HG03139 (cell line): ENCODE data around the gene LUZP1.
"Not testable (repeated sequence)": the region's sequence is repeated elsewhere in the genome, so short reads cannot be mapped to it uniquely, and the experiment has no call there.

Experiments
- ATAC-seq: cut with Tn5 transposase; IDR thresholded peaks from one replicate; pipeline ENCODE4 v1.9.1; 2021; ENCODE audit not compliant: unreplicated experiment

Gene LUZP1

GRCh38 chr1:23188936-23189452 lies 20.3 kb upstream of the LUZP1 start:
- ATAC-seq: not testable (repeated sequence)

GRCh38 chr1:23188434-23188884 lies 19.8 kb upstream of the LUZP1 start:
- ATAC-seq: no peak

- no peak for ATAC-seq
Observed at GRCh38 chr1:23187637-23188036, 19.0 kb upstream of the LUZP1 start.

DNA sequence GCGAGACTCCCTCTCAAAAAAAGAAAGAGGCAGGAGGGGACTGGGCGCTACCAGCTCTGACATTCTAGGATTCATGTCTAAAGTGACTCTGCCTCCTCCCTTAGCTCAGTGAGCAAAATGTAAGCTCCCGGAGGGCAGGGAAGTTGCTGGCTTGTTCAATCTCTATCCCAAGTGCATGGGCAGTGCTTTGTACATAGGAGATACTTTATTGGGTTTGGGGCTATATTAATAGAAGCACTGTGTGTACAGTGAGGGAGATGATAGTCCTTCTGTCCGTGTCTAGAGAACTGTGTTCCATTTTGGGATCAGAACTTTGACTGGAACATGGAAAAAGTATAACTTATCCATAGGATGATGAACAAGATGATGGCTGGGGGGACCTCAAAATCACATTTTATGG lies 16.7 kb upstream of the LUZP1 start:
- ATAC-seq: no peak

DNA sequence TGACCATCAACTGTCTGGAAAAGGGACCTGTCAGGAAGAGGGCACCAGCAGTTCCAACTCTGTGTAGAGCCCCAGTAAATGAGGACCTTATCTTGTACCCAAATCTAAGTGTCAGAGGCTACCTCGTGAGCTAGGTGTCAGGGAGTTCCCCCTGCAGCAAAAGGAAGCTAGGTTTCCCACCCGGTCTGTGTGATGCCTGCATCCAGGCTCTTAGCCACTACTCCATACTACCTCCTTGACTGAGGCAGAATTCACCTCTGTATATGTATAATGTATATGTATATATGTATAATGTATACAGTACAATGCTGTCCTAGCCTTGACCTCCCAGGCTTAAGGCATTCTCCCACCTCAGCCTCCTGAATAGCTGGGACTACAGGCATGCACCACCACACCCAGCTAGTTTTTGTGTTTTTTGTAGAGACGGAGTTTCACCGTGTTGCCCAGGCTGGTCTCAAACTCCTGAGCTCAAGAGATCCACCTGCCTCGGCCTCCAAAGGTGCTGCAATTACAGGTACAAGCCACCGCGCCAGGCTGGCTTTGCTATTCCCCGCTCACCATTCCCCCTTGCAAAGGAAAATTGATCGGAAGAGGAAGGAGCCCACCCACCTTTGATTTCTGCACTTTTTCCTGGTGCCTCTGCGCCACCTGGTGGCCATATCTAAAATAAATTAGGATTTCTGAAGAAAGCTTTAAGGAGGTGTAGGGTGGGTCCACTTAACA lies 15.7 kb upstream of the LUZP1 start:
- no peak for ATAC-seq

DNA sequence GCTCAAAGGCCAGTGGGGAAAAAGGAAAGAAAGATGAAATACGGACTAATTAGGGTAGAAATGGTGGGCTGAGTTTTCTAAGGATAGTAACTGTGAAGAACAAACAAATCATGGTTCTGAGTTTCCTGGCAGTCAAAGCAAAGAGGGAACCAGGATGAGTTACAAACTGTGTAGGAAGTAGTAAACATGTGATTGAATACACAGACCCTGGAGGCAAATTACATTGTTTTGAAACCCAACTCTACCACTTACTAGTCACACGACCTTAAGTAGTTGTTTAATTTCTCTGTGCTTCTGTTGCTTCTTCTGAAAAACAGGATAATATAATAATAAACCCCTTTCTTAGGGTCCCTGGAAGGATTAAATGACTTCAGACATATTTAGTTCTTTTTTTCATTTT lies 11.2 kb upstream of the LUZP1 start:
- no peak for ATAC-seq

DNA sequence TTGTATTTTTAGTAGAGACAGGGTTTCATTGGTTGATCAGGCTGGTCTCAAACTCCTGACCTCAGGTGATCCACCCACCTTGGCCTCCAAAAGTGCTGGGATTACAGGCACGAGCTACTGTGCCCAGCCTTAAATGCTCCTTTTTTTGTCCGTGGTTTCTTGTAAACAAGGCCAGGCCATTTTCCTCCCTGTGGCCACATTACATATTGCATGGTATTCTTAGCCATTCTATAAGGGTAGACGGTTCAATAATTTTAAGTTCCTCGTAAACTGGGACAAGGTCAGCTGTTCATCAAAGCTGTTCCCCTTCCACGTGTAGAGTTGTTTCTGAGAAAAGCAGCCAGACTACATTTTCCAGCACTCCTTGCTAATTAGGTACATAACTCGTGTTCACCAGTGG lies 10.3 kb upstream of the LUZP1 start:
- no peak for ATAC-seq

GRCh38 chr1:23178414-23178813 lies 9.8 kb upstream of the LUZP1 start:
- no peak for ATAC-seq

DNA sequence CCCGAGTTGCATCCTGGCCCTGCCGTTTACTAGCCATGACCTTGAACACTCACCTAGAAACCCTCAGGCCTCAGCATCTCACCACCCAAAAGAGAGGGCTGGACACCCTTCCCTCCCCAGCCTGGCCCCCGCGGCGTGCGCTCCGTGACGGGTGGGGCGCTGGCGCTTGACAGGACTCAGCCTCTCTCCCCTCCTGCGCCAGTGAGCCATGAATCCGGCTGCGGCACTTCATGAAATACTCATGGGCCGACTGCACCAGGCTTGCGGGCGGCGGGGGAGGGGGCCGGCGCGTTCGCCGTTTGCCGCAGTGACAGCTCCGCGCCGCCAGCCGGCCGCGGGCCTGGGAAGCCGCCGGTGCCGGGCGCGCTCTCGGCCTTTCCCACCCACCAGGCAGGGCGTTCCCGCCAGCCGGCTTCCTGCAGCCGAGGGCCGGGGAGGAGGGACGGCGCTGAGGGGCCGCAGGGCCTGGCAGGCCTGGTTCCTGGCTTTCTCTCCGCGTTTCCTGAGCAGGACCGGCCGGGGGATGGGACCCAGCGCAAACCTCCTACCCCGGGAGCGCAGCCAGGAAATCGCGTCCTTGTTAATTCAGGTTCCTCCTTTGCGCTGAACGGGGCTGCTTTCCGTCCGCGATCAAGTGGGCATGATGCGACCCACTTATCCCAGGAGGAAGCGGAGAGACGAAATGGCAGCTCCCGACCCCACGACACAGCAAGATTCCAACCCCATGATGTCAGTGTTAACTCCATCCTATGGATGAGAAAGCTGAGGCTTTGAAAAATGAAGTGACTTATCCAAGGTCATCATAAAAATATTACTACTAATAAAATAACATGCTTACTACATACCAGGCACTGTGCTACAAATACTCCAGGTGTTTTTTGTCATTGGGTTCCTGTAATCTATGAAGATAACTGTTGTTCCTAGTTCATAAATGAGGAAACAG lies 9.1 kb upstream of the LUZP1 start:
- peak; percentile 70 for ATAC-seq

DNA sequence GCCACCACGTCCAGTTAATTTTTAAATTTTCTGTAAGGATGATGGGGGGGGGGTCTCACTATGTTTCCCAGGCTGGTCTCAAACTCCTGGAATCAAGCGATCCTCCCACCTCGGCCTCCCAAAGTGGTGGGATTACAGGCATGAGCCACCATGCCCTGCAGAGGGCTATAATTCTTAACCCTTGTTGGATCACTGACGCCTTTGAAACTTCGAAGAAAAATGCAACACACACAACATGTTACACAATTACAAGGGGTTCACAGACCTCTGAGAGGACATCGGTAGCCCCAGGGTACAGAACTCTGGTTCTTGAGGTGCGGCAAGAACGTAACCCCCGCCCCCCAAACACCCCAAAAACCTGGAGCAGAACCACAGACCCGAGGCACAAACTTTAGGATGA lies 8.4 kb upstream of the LUZP1 start:
- ATAC-seq: no peak

DNA sequence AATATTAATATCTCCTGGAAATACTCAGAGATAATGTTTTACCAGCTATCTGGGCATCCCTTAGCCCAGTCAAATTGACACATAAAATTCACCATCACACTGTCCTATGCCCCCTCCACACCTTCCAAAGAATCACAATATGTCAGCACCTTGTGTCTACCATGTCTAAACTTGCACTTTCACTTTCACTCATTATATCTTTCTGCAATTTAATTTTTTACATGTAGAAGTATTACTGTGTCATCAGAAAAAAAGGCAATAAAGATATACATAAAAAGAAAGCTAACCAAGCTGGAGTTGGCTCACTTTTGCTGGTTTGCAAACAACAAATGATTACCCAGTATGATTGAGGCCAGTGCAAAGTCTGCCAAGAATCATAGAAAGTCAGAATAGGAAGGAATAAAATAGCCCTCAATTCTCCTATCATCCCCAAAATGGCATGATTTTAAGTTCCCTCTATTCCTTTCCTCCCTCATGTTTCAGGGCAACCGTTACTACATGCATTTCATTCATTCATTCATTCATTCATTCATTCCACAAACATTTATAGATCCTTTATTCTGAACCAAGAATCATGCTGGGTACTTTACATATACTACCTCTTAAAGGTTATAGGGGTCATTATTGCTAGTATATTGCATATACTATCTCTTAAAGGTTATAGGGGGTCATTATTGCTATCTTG lies 5.9 kb upstream of the LUZP1 start:
- ATAC-seq: no peak

DNA sequence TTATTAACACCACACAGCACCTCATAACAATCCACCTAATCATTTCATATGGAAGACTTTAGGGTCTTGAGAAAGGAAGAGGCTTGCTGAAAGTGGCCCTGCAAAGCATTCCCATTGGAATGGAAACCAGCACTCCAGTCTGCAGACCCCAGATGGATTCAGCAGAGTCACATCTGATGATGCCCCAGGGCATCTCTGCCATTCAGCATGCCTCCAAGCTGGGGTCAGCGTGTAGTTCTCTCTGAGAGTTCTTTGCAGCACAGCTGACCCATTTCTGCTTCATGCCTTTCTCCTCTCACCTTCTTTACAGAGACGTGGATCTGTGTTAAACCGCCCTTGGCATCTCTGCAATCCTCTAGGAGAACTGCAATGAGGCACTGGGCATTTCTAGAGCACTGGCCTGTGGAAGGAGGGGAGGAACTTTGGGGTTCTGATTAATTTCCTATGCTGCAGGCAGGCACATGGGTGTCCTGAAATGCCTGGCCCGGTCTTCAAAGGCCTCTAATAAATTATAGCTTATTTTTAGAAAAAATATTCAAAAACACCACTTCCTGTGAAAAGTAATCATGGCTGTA lies 2.6 kb upstream of the LUZP1 start:
- no peak for ATAC-seq

- no peak for ATAC-seq
Observed at GRCh38 chr1:23169727-23170335, 1.2 kb upstream of the LUZP1 start.

GRCh38 chr1:23169195-23169575 lies 529 bp upstream of the LUZP1 start:
- ATAC-seq: no peak

DNA sequence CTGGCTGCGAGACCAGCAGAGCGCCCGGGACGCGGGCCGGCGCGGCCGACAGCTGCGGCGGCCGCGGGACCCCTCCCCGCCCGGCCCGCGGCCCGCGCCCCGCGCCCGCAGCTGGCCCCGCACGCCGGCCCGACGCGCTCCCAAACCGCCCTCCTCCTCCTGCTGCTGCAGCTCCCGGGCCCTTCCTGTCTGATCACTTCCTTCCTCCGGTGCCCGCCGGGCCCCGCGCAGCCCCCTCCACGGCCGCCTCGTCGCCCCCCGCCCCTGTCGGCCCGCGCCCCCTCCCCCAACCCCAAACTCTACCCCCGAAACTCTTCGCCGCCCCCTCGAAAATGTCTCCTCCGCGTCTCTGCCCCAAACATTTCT lies 594 bp downstream of the LUZP1 start:
- ATAC-seq: no peak

DNA sequence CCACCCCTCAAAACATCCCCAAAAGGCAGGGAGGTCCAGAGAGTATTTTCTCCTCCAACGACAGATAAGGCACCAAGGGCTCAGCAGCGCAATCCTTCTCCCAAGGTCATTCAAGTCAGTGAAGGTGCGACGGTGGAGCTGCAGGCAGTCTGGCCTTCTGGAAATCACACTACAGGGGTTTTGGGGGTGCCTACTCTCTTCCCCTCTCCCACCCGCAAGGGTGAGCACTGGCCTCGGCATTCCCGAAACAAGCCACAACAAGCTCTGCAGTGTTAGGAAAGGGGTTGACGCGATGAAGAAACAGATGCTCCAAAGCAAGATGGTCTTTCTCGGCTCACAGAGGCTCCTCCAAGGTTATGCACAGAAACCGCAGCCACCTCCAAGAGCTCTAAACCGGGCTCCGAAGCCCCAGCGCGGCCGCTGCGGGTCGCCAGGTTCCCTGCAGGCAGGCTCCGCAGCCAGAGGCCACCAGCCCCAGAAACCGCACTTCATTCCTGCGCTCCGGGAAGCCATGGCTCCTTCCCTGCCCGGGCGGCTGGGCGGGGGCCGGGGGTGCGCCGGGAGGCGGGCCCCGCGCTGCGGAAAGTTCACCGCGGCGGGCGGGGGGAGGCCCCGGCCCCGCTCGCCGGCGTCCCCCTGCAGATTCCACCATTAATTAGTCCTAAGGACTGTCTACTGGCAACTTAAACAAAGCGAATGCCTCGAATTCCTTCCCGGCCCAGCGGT lies 1.1 kb downstream of the LUZP1 start:
- ATAC-seq: no peak

DNA sequence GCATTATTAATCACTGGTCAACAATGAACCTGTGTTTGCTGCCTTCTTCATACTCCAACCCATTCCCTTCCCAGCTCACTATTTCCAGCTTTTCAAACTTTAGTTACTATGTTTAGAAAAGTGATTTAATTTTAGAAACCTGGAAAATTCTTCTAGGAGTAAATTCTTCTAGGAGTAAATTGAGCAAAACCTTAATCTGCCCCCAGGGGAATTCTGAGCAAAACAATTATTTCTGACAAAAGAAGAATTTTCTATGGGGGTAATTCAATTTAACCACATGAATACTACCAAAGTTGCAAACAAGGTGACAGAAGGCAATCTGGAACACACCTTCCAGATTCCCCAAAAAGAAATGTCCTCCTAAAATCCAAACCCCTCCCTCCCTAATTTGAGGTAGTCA lies 1.8 kb downstream of the LUZP1 start:
- no peak for ATAC-seq

- no peak for ATAC-seq
Observed at GRCh38 chr1:23163395-23163794, 5.3 kb downstream of the LUZP1 start.

DNA sequence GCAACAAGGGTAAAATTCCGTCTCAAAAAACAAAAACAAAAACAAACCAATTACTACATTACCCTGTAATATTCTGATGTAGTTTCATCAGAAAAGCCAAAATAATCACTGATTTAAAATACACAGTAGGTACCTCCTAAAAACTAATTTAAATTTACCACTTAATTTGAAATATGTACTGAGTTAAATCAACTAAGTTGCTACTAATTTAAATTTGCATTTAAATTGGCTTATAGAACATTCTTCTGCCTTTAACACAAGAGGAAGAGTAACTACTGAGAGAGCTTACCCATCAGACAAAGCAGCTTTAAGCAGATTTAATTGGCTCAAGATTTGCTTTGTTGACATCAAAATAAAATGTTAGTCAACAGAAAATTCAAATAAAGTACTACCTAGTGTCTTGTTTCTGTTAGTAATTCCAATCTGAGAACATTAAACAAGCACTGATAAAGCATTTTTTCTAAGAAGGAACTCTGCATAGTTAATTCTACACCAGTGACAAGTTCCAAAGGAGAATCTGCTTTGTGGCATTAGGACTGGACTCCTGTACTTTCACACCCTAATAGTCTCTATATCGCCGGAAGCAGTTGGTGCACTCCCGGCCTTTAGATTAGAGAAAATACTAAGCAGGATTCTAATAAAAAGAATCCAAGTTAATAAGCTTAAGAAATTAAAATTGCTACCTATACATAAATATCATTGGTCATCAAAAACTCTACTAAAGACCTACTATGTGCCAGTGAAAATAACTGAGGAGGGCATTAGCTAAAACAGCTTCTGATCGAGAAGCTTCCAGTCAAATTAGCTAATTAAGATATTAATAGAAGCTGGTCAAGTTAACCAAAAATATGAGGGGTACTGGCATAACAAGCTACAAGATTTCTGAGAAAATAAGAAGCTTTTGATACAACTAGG lies 8.4 kb downstream of the LUZP1 start:
- no peak for ATAC-seq
